Fibroblast of lung (primary cell): ENCODE data around the gene NANOGP8. TPM values are rescaled to one million over a fixed set of nuclear protein-coding genes. Genes with fewer than 3 reads are reported as not detected.

Source experiments
- DNase-seq, 2 donors: peaks; one replicate each; pipeline versions ENCODE4 v3.0.0 to v3.0.0-alpha.2; 2010; ENCODE audit warnings: low read depth in 2 of 2
- H2AFZ ChIP-seq: 2 replicates; pipeline ENCODE4 v1.5.1; 2012; ENCODE audit warnings: low read length, control low read depth, inconsistent platforms
- H3K27ac ChIP-seq: 2 replicates; pipeline ENCODE4 v1.5.1; 2011; ENCODE audit warnings: low read length, control low read depth; ENCODE audit not compliant: insufficient read depth
- H3K27me3 ChIP-seq: 2 replicates; pipeline ENCODE4 v1.5.1; 2011; ENCODE audit warnings: mild to moderate bottlenecking, low read length; ENCODE audit not compliant: control insufficient read depth, insufficient read depth
- H3K36me3 ChIP-seq: 2 replicates; pipeline ENCODE4 v1.5.1; 2011; ENCODE audit warnings: low read length; ENCODE audit not compliant: control insufficient read depth, insufficient read depth
- H3K4me1 ChIP-seq: 2 replicates; pipeline ENCODE4 v1.5.1; 2011; ENCODE audit warnings: low read length; ENCODE audit not compliant: control insufficient read depth, insufficient read depth; ENCODE audit errors: extremely low read depth
- H3K4me2 ChIP-seq: 2 replicates; pipeline ENCODE4 v1.5.1; 2011; ENCODE audit warnings: low read length, control low read depth; ENCODE audit not compliant: insufficient read depth; ENCODE audit errors: extremely low read depth
- H3K4me3 ChIP-seq, 4 experiments: fragments of 200-600 bp in 1 of 4; sonication (generic) in 1 of 4; replicated peaks in 1 of 4; 2 replicates each; pipeline ENCODE4 v1.5.1; 2011 to 2016; ENCODE audit warnings: low read length in 4 of 4, low read depth in 3 of 4, mild to moderate bottlenecking in 3 of 4, control low read depth in 2 of 4, inconsistent platforms in 1 of 4, mixed read lengths in 1 of 4; ENCODE audit not compliant: insufficient read depth in 1 of 4; ENCODE audit errors: control extremely low read depth in 1 of 4
- H3K79me2 ChIP-seq: 2 replicates; pipeline ENCODE4 v1.5.1; 2012; ENCODE audit warnings: mild to moderate bottlenecking, low read length, inconsistent platforms; ENCODE audit not compliant: control insufficient read depth, insufficient read depth
- H3K9ac ChIP-seq: 2 replicates; pipeline ENCODE4 v1.5.1; 2011; ENCODE audit warnings: mild to moderate bottlenecking, low read length, control low read depth; ENCODE audit not compliant: insufficient read depth
- H3K9me3 ChIP-seq: 2 replicates; pipeline ENCODE4 v1.5.1; 2012; ENCODE audit warnings: low read depth, low read length; ENCODE audit not compliant: control insufficient read depth, insufficient read depth
- H4K20me1 ChIP-seq: 2 replicates; pipeline ENCODE4 v1.5.1; 2011; ENCODE audit warnings: low read length; ENCODE audit not compliant: control insufficient read depth, insufficient read depth; ENCODE audit errors: extremely low read depth
- EZH2 ChIP-seq: IDR thresholded peaks from 2 replicates; pipeline ENCODE4 v1.5.1; 2012; ENCODE audit warnings: low read length, control low read depth, mild to moderate bottlenecking; ENCODE audit errors: missing control alignments
- polyA plus RNA-seq, 2 donors: library from polyadenylated mRNA; depleted of rRNA in 1 of 2; stranded (reverse) in 1 of 2; unstranded in 1 of 2; fragments of >200 nt; gene quantifications; 2 replicates each; pipeline ENCODE4 v1.2.1, GENCODE V29; 2011 to 2012; ENCODE audit warnings: missing spikeins in 1 of 2
- total RNA-seq: library from RNA; depleted of rRNA; stranded (reverse); fragments of >200 nt; gene quantifications from 2 replicates; pipeline ENCODE4 v1.2.1, GENCODE V29; 2014
- TF ChIP-seq, protein P1 (sequence below), 2 donors: IDR thresholded peaks in 1 of 2; conservative IDR thresholded peaks in 1 of 2; 1 replicate in 1 of 2; 2 replicates in 1 of 2; pipeline ENCODE4 v1.5.1; 2011 to 2012; ENCODE audit warnings: low read length in 2 of 2, control low read depth in 1 of 2, inconsistent platforms in 1 of 2, low read depth in 1 of 2, mild to moderate bottlenecking in 1 of 2

NANOGP8 gene
- total and polyA plus RNA-seq, 2 donors (not counting 1 experiment from before 2014, with no cell fraction given) = not detected

GRCh38 chr15:35107561-35107960, 22.5 kb upstream of the NANOGP8 start:
- H3K9me3 ChIP-seq = no peaks in the 10 kb centered on the region
- no peak overlapping the region for H3K9ac ChIP-seq
- H3K4me3 ChIP-seq = no peak overlapping the region
- H3K4me2 ChIP-seq = no peak overlapping the region
- H3K27ac ChIP-seq = no peak overlapping the region
- TF ChIP-seq, protein P1, sequence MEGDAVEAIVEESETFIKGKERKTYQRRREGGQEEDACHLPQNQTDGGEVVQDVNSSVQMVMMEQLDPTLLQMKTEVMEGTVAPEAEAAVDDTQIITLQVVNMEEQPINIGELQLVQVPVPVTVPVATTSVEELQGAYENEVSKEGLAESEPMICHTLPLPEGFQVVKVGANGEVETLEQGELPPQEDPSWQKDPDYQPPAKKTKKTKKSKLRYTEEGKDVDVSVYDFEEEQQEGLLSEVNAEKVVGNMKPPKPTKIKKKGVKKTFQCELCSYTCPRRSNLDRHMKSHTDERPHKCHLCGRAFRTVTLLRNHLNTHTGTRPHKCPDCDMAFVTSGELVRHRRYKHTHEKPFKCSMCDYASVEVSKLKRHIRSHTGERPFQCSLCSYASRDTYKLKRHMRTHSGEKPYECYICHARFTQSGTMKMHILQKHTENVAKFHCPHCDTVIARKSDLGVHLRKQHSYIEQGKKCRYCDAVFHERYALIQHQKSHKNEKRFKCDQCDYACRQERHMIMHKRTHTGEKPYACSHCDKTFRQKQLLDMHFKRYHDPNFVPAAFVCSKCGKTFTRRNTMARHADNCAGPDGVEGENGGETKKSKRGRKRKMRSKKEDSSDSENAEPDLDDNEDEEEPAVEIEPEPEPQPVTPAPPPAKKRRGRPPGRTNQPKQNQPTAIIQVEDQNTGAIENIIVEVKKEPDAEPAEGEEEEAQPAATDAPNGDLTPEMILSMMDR (conservative IDR thresholded peaks at IDR 0.05 in 1 of 2, IDR thresholded peaks at IDR 0.05 in 1 of 2; ENCODE audit: low read depth in 1 of 2, low read length in 2 of 2) = no peak
- TF ChIP-seq EZH2 = no peak
- no peaks in the 10 kb centered on the region for H3K79me2 ChIP-seq
- no peaks in the 10 kb centered on the region for H3K36me3 ChIP-seq
- no peak overlapping the region for H2AFZ ChIP-seq
- H3K27me3 ChIP-seq = no peaks in the 10 kb centered on the region
- H3K4me1 ChIP-seq = peaks cover 3% of the 10 kb centered on the region
- no peak for DNase-seq
- H4K20me1 ChIP-seq = no peaks in the 10 kb centered on the region

GRCh38 chr15:35107122-35107521, 22.0 kb upstream of the NANOGP8 start:
- no peaks in the 10 kb centered on the region for H3K27me3 ChIP-seq
- H3K4me3 ChIP-seq = no peak overlapping the region
- peaks cover 3% of the 10 kb centered on the region for H3K4me1 ChIP-seq
- no peak overlapping the region for H3K9ac ChIP-seq
- no peaks in the 10 kb centered on the region for H3K79me2 ChIP-seq
- H3K36me3 ChIP-seq = no peaks in the 10 kb centered on the region
- TF ChIP-seq, protein P1 (conservative IDR thresholded peaks at IDR 0.05 in 1 of 2, IDR thresholded peaks at IDR 0.05 in 1 of 2; ENCODE audit: low read depth in 1 of 2, low read length in 2 of 2) = no peak
- no peak overlapping the region for H2AFZ ChIP-seq
- DNase-seq = no peak
- H3K4me2 ChIP-seq = no peak overlapping the region
- no peaks in the 10 kb centered on the region for H3K9me3 ChIP-seq
- no peaks in the 10 kb centered on the region for H4K20me1 ChIP-seq
- no peak overlapping the region for H3K27ac ChIP-seq

GRCh38 chr15:35104526-35105147, 19.5 kb upstream of the NANOGP8 start:
- Histone ChIP-seq H3K79me2 (no peaks in the 10 kb centered on the region), H3K27me3 (no peaks in the 10 kb centered on the region), H2AFZ (no peak overlapping the region), H3K4me2 (no peak overlapping the region), H3K27ac (no peak overlapping the region), H3K4me1 (peaks cover 3% of the 10 kb centered on the region), H3K4me3 (no peak overlapping the region), H4K20me1 (no peaks in the 10 kb centered on the region), H3K36me3 (no peaks in the 10 kb centered on the region), H3K9ac (no peak overlapping the region), H3K9me3 (no peaks in the 10 kb centered on the region)
- TF ChIP-seq, protein P1 (conservative IDR thresholded peaks at IDR 0.05 in 1 of 2, IDR thresholded peaks at IDR 0.05 in 1 of 2; ENCODE audit: low read depth in 1 of 2, low read length in 2 of 2) = no peak
- TF ChIP-seq EZH2 = no peak
- no peak for DNase-seq
